GM18907 (cell line): ENCODE results near the gene DCAF12L2.
"Not testable (repeated sequence)": the region's sequence is repeated elsewhere in the genome, so short reads cannot be mapped to it uniquely, and the experiment has no call there.

Experiments
- ATAC-seq: cut with Tn5 transposase; IDR thresholded peaks from one replicate; pipeline ENCODE4 v1.9.1; 2021; ENCODE audit warnings: mild to moderate bottlenecking, moderate library complexity; ENCODE audit not compliant: unreplicated experiment

The DCAF12L2 gene

DNA sequence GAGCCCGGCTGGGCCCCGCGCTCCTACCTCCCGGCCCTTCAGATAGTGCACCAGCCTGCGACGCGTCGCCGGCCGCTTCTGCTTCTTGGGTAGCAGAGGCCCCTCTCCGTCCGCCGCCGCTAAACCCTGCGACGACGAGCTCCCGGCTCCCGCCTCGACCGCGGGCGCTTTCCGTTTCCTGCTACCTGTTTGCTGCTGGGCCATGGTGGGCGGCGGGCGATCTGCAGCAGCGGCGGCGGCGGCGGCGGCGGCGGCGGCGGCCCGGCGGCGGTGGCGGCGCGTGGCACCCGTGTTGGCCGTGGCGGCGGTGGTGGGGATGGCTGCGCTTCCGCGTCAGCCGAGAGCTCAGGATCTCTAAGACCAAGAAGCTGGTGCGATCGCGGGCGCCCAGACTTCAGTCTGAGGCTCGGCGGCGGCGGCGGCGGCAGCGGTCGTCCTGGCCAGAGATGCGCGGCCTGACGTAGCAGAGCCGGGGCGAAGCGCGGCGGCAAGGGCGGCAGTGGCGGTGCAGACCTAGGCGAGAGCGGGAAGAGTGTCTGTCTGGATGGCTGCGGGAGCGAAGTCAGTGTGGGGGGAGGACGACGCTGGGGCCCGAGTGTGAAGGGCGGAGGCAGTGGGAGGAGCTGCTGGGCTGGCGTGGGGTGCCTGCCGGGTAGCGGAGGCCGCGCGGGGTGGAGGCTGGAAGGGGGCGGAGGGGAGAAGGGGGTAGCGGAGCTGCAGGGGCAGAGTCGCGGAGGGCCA, at the start of gene DCAF12L2:
Gene DCAF12L2 (minus strand): TSS at position 569 of the 741 bp plus-strand sequence. CDS start 365 bp downstream, at position 204.
- no peak for ATAC-seq

DNA sequence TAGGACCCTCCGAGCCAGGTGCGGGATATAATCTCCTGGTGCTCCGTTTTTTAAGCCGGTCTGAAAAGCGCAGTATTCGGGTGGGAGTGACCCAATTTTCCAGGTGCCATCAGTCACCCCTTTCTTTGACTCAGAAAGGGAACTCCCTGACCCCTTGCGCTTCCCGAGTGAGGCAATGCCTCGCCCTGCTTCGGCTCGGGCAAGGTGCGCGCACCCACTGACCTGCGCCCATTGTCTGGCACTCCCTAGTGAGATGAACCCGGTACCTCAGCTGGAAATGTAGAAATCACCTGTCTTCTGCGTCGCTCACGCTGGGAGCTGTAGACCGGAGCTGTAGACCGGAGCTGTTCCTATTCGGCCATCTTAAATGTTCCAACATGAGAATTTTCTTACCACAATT, 24.8 kb upstream of the DCAF12L2 start:
- ATAC-seq = not testable (repeated sequence)

DNA sequence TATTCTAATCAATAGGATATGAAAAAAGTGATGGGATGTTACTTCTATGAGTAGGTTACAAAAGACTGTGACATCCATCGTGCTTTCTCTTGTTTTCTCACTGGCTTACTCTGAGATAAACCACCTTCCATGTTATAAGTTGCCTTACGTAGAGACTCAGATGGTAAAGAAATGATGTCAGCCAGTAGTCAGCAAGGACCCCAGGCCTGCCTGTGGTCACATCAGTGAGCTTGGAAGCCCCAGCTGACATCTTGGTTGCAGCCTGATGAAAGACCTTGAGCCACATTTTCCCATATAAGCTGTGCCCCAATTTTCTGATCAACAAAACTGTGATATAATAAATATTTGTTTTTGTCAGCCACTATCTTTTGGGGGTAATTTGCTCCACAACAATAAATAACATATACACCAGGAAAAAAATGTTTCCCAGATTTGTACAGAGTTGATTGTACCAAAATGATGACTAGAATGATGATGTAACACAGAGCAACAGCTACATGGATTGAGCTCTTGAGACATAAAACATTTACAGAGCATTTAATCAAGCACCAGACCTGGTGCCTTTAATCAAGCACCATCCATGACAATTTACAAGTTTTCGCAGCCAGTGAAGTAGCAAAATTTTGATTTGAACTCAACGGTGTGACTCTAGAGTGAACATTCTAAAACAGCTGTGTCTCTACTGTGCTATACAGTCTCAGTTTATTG, 11.2 kb upstream of the DCAF12L2 start:
- ATAC-seq = no peak

DNA sequence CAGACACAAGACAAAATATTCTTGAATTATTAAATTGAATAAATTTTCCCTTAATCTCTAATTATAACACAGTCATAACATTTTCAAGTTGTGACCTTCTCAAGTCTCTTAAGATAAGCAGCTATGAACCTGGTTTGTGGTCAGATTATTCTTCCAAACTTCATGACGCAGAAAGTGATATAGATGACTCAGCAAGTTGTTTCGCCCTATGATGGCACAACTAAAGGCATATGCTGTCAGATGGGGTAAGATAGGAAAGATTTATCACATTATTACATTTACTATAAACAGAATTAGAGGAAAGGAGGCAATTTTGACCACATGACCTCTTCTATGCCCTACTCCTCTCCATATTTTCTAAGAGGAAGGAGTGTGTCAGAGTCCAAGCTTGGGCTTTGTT, 4.6 kb upstream of the DCAF12L2 start:
- no peak for ATAC-seq

DNA sequence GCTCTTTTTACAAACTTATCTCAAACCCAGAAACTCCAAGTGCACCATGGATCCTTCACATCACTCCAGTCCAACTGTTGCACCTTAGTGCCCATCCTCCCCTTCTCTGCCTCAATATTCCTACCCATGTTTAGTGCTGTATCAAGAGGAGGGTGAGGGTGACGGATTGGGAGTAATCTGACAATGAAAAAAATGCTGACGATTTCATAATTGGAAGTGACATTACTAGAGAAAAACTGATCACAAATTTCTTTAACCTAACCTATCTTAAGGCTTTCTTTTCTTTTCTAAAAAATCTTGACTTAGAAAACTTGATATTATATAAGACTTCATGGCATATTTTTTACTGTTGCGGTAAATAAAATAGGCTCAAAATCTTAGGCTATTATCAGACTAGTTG, 1.5 kb upstream of the DCAF12L2 start:
- ATAC-seq = no peak

DNA sequence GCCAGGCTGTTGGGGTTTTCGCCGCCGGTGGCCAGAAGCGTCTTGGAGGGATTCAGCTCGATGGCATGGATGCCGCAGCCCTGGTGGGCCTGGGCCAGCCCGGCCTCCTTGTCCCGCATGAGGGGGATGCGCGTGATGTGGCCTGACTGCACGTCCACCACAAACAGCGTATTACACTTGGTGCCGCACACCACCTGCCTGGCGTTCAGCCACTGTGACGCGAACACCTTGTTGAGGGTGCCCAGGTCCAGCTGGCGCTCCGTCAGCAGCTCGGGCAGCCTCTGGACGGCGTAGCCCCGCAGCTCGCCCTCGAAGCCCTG, 728 bp downstream of the DCAF12L2 start:
- no peak for ATAC-seq

GRCh38 chrX:126164689-126165400, 1.2 kb downstream of the DCAF12L2 start:
- ATAC-seq = no peak

DNA sequence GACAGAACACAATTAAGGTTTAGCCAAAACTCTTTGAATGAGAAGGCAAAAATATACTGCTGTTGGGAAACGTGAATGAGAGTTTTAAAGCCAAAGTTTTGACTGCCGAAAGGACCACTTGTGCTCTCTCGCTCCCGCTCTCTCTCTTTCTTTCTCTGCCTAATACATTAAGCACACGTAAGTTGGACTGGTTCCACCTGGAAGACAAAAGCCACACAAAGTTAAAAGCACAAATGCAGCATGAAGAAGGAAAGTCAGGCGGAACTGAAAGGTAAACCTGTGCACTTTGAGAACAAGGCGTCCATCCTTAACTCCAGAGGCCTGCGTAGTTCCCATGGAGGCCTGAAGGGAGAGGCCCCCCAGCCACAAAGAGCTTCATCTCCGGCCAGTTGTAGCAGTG, 1.9 kb downstream of the DCAF12L2 start:
- ATAC-seq = no peak

DNA sequence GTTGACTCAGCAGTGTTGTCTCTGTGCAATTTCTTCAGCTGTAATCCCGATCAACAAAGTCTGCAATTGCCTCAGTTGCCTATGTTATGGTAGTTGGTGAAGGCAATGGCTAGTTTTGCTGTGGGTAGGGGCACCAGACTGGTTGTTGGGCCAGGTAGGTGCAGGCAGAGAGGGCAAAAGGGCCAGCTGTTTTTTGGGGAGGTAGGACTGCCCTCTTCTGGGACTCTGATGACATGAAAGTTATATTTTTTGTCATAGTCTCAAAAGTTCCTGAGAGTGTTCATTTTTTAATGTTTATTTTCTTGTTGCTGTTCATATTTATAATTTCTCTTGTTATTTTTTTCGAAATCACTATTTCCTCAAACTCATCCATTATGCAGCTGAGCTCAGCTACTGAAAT, 25.1 kb downstream of the DCAF12L2 start:
- no peak for ATAC-seq

GRCh38 chrX:126137899-126138298, 28.2 kb downstream of the DCAF12L2 start:
- no peak for ATAC-seq

- ATAC-seq = no peak
Measured at GRCh38 chrX:126124721-126125120, 41.4 kb downstream of the DCAF12L2 start.
